Hepatic stellate cell (primary cell): ENCODE data around the gene WHRN.
A peak's percentile ranks its signal among the peaks of the same experiment; 100 is the strongest.

Source experiments
- DNase-seq: peaks from one replicate; pipeline ENCODE4 v3.0.0; 2011; ENCODE audit warnings: low spot score

The WHRN gene

DNA sequence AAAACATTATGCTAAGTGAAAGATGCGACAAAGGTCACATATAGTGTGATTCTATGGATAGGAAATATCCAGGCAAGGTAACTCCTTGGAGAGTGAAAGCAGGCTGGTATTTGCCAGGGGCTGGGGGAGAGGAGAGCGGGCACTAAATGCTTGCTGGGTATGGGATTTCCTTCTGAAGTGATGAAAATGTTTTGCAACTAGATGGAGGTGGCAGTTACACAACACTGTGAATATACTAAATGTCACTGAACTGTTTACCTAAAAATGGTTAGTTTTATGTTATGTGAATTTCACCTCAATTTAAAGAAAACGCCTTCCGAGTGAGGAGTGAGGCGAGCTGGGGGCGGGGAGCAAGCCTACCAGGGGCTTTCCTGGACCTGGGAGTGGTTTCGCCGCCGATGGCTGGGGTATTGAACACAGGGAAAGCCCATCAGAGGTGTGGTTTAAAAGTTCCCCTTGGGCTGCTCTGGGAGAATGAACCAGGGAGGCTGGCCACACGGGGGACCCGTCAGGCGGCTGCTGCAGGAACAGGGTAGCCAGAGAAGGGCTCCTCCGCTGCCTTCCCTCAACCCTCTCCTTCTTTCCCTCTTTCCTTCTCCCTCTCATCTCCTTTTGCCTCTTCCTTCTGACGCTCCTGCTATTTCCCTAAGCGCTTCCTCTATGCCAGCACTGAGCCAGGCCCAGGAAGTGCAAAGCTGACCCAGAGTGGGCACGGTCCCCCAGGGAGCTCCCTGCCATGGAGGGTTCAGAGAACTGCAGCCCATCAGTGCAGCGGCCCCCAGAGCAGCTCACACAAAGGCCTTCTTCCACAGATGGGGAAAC is 122.4 kb downstream of the WHRN start:
- DNase-seq, result no peak

- DNase-seq, result no peak
Measured at GRCh38 chr9:114378883-114379282, 126.4 kb downstream of the WHRN start.

GRCh38 chr9:114378016-114378415 is 127.3 kb downstream of the WHRN start:
- no peak for DNase-seq

DNA sequence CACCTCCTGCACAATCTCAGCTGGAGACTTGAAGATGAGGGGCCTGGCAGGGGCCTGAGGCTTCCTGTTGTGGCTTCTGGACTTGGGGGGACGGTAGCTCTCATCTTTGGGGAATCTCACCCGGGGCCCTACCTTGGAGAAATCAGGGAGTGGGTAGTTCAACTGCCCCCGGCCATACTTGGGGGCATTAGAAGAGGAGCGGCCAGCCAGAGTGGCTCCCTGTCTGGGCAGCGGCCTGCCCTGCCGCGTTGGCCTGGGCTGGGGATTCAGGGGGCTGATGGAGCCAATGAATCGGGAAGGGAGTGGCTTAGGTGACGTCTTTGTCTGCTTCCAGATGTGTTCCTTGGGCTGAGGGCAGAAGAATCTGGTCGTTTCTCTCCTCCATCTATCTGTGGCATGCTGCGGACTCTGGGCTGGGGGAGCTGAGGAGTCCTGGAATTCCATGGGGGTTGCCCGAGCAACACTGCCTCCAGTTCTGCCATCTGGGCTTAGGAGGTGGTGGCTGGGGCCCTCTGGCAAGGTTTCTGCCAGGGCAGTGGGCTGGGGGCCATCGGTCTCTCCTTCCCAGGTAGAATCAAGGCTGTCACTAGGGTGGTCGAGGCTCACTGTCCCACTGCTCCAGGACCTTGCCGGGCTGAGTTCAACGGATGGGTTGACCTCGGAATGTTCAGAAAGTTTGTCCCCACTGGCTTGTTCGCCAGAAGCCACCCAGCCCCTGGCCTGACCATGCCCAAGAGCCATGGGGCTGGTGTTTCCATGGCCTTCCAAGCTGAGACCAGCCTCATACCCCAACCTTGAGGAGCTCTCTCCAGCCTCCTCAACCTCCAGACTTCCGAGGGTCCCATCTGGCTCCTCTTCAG is 128.5 kb downstream of the WHRN start:
- DNase-seq, result no peak

DNA sequence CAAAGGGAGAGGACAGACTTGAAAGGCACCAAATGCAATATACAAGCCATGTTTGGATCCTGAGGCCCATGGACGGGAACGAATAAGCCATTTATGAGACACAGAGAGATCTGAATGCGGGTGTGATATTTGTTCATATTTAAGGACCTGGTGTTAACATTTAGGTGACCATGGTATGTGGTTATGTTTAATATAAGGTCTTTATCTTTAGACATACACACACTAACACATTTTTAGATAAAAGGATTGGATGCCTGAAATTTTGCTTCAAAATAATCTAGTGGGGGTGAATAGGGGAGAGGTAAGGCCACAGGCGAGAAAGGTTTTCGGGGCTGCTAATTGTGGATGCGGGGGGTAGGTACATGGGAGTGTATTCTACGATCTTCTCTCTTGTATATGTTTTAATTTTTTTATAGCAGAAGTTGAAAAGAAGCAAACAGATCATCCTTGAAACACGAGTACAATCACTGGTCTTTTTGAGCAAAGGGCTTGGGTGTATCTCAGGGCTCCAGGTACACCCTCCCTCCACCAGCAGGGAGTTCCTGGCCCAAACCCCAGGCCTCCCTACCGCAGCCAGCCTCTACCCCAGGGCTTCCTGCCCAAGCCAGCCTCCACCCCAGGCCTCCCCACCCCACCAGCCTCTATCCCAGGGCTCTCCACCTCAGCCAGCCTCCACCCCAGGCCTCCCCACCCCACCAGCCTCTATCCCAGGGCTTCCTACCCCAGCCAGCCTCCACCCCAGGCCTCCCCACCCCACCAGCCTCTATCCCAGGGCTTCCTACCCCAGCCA is 129.7 kb downstream of the WHRN start:
- no peak for DNase-seq

- no peak for DNase-seq
Measured at GRCh38 chr9:114374936-114375335, 130.3 kb downstream of the WHRN start.

- no peak for DNase-seq
Measured at GRCh38 chr9:114373960-114374730, 131.1 kb downstream of the WHRN start.

GRCh38 chr9:114372921-114373448 is 132.3 kb downstream of the WHRN start:
- no peak for DNase-seq

GRCh38 chr9:114371973-114372917 is 133.0 kb downstream of the WHRN start:
- no peak for DNase-seq

DNA sequence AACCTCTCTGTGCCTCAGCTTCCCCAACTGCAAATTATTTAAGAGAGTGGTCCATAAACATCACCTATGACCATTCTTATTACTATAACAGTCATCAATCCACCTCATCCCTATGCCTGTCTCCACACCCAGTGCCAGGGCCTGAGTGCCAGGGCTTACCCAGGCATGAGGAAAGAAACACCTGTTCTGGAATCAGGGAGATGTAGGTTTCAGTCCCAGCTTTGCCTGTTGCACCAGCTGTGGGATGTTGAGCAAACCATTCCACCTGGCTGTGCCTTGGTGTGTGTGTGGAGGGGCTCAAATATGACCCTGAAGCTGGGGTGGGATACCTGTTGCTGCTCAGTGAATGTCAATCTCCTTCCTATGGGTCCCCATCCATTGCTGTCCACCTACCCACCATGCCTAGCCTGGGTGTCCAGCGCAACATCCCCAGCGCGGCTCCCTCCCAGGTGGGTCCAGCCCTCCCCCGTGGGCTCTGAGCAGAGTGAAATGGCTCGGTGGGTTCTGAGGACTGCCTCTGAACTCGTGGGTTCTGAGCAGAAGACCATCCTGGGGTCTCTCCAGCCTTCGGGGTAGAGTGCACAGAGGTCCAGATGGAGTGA is 133.8 kb downstream of the WHRN start:
- DNase-seq, result no peak

DNA sequence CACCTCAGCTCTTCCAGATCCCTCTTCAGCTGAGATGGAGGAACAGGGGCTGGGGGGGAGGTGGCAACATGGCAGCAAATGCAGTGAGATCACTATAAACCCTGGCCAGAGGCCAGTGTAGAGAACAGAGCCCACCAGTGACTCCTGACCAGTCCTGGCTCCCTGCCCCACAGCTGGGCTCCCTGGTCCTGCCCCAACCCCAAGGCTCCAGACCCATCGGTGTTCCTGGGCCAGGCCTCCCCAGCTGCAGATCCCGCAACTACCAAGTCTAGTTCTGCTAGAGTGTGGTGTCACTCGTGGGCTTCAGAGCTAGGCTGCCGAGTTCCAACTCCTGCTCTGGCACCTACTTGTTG is 134.3 kb downstream of the WHRN start:
- DNase-seq, result no peak

DNA sequence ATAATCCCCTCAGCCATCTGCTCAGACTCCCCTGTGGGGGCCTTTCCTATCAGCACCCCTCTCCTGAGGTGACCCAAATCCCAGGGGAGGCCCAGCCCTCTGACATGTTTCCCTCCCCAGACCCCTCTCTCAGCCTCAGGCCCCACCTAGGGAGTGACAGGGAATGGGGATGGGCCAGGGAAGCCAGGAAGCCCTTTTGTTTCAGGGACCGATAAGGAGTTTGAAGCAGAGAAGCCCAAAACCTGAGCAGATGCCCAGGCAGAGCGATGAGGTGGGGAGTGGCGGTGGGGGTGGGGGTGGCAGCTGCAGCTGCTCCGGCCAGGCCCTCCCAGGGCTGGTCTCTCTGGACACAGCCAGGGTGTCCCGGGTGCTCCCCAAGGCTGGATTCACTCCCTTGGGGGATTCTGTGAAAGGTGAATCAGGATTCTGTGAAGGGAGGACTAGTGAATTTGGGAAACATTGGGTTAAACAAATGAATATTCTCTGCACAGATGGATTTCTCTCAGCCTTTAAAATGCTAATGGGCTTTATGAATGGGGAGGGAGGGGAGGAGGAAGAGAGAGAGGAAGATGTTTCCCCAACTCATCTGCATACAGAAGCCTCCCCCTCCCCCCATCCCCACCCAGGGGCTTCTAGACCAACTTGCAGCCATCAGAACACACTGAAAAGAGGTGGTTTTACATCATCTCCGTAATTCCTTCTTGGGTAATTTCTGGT is 134.9 kb downstream of the WHRN start:
- DNase-seq, result no peak

- no peak for DNase-seq
Measured at GRCh38 chr9:114369216-114370130, 135.8 kb downstream of the WHRN start.

DNA sequence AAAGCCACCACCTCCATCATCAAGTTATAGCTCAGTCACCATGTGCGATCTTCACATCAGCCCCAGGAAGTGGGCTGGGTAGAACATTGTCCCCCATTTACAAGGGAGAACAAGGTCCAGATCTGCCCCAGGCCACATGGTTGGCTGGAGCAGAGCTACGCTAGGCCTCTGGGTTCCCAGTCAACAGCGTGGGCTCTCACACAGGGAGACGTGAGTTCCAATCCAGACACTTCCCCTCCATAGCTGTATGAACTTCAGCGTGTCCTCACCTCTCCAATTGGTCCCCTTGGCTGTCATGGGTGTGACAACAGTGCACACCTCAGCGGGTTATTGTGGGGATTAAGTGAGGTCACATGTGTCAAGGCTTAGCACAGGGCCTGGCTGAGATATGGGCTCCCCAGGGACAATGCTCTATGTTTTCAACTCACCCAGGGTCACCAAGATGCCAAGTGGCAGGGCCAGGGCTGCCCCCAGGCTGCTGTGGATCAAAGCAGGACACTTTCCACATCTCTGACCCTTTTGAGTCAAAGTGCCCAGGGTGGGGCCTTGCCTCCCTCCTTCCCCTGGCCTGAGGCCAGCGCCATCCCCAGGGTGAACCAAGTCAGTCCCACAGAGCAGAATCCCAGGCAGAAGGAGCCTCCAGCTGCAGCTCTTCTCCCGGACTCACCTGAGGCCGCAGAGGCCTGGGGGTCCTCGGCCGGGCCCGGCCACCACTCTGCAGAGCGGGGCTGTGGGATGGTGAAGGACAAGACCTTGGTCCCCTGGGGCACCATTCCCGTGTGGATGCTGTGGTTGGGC is 137.3 kb downstream of the WHRN start:
- no peak for DNase-seq

- no peak for DNase-seq
Measured at GRCh38 chr9:114367366-114367765, 137.9 kb downstream of the WHRN start.

DNA sequence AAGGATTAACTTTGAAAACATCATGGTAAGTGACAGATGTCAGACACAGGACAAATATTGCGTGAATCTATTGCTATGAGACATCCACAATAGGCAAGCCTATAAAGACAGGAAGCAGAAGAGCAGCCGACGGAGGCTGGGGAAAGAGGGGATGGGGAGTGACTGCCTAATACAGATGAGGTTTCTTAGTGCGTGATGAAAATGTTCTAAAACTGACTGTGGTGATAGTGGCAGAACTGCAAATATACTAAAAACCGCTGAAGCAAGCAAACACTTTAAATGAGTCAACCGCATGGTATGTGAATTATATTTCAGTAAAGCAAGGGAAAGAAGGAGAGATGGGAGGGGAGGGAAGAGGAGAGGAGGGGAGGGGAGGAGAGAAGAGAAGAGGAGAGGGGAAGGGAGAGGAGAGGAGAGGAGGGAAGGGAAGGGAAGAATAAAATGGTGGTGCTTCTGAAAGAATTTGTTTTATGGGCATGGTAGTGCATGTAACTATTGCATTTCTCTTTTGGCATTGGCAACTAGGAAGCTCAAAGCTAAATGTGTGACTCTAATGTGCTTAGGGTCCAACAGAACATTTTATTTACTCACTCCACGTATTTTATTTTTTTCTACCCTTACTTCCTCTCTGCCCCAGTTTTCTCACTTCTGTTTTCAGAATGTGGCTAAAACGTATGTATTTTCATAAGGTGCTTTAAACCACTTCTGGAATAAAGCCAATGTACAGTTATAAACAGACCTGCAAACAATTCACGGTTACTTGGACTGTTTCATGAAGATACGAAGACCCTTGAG is 138.7 kb downstream of the WHRN start:
- DNase-seq, result peak; percentile 86
